ENCODE measurements around the gene RNF115.
A peak's percentile ranks its signal among the peaks of the same experiment; 100 is the strongest.
"Not testable (repeated sequence)": the region's sequence is repeated elsewhere in the genome, so short reads cannot be mapped to it uniquely, and the experiment has no call there.

RNF115 gene

DNA sequence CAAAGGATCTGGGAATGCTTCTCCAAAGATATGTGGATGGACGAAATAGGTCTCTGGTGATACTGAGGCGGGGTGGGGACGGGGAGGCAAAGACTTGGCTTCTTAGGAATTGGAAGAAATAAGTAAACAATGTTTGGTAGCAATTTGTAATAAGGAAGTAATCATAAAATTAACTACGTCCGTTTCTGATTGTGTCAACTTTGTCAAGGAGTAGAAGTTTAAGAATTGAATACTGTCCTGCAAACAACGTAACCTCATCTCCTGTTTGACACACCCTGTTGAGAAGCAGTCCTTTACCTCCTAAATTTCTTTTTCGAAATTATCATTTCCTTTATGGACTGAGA, 576 bp upstream of the RNF115 start:
- H3K4me3 ChIP-seq (ENCODE audit: low read length): peak overlapping the region; percentile 83
- H3K27ac ChIP-seq (ENCODE audit: low read length): peak overlapping the region; percentile 56
- no peaks in the 10 kb centered on the region for H3K9me3 ChIP-seq (ENCODE audit: insufficient read depth, low read depth, low read length)
- H3K36me3 ChIP-seq (ENCODE audit: insufficient read depth, low read depth, low read length): peaks cover 37% of the 10 kb centered on the region
- H3K27me3 ChIP-seq (ENCODE audit: insufficient read depth, low read length): no peaks in the 10 kb centered on the region
- peak overlapping the region; percentile 95 for H3K9ac ChIP-seq (ENCODE audit: low read depth, low read length)
- H3K4me1 ChIP-seq (ENCODE audit: insufficient read depth, low read length): no peaks in the 10 kb centered on the region; the same call in 1 of the 2 replicates

- peaks cover 21% of the 10 kb centered on the region for H3K36me3 ChIP-seq (ENCODE audit: insufficient read depth, low read depth, low read length)
- not testable (repeated sequence) for H3K4me3 ChIP-seq (ENCODE audit: low read length); H3K9me3 ChIP-seq (ENCODE audit: insufficient read depth, low read depth, low read length); H3K4me1 ChIP-seq (ENCODE audit: insufficient read depth, low read length); H3K27ac ChIP-seq (ENCODE audit: low read length); H3K27me3 ChIP-seq (ENCODE audit: insufficient read depth, low read length); H3K9ac ChIP-seq (ENCODE audit: low read depth, low read length)
Observed at GRCh38 chr1:145822779-145823331, 1.0 kb downstream of the RNF115 start.

GRCh38 chr1:145818095-145818494, 5.8 kb downstream of the RNF115 start:
- H3K9me3 ChIP-seq (ENCODE audit: insufficient read depth, low read depth, low read length); H3K4me3 ChIP-seq (ENCODE audit: low read length); H3K27ac ChIP-seq (ENCODE audit: low read length); H3K27me3 ChIP-seq (ENCODE audit: insufficient read depth, low read length); H3K36me3 ChIP-seq (ENCODE audit: insufficient read depth, low read depth, low read length); H3K4me1 ChIP-seq (ENCODE audit: insufficient read depth, low read length); H3K9ac ChIP-seq (ENCODE audit: low read depth, low read length): not testable (repeated sequence)

GRCh38 chr1:145812977-145813810, 10.7 kb downstream of the RNF115 start:
- H3K4me1 ChIP-seq (ENCODE audit: insufficient read depth, low read length); H3K9me3 ChIP-seq (ENCODE audit: insufficient read depth, low read depth, low read length); H3K36me3 ChIP-seq (ENCODE audit: insufficient read depth, low read depth, low read length); H3K9ac ChIP-seq (ENCODE audit: low read depth, low read length); H3K4me3 ChIP-seq (ENCODE audit: low read length); H3K27me3 ChIP-seq (ENCODE audit: insufficient read depth, low read length); H3K27ac ChIP-seq (ENCODE audit: low read length): not testable (repeated sequence)

DNA sequence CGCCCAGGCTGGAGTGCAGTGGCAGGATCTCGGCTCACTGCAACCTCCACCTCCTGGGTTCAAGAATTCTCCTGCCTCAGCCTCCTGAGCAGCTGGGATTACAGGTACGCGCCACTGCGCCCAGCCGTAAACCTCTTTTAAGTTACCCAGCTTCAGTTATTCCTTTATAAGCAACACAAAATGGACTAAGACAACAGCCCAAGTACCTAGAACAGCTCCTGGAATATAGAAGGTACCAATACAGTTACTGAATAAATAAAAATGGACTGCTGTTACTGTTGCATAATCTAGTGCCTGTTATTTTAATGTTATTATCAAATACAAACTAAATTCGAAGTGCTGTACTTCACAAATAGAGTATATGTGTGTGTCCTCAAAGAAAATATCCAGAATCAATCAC, 17.1 kb downstream of the RNF115 start:
- no peak overlapping the region for H3K27ac ChIP-seq (ENCODE audit: low read length)
- H3K9ac ChIP-seq (ENCODE audit: low read depth, low read length): no peak overlapping the region
- H3K27me3 ChIP-seq (ENCODE audit: insufficient read depth, low read length): no peaks in the 10 kb centered on the region
- H3K36me3 ChIP-seq (ENCODE audit: insufficient read depth, low read depth, low read length): no peaks in the 10 kb centered on the region
- H3K9me3 ChIP-seq (ENCODE audit: insufficient read depth, low read depth, low read length): no peaks in the 10 kb centered on the region
- H3K4me3 ChIP-seq (ENCODE audit: low read length): no peak overlapping the region
- H3K4me1 ChIP-seq (ENCODE audit: insufficient read depth, low read length): peaks cover 7% of the 10 kb centered on the region

- Histone ChIP-seq H3K36me3 (ENCODE audit: insufficient read depth, low read depth, low read length) (no peaks in the 10 kb centered on the region), H3K27ac (ENCODE audit: low read length) (no peak overlapping the region), H3K9me3 (ENCODE audit: insufficient read depth, low read depth, low read length) (no peaks in the 10 kb centered on the region), H3K4me3 (ENCODE audit: low read length) (no peak overlapping the region), H3K4me1 (ENCODE audit: insufficient read depth, low read length) (peaks cover 7% of the 10 kb centered on the region), H3K27me3 (ENCODE audit: insufficient read depth, low read length) (no peaks in the 10 kb centered on the region), H3K9ac (ENCODE audit: low read depth, low read length) (no peak overlapping the region)
Observed at GRCh38 chr1:145806408-145806807, 17.5 kb downstream of the RNF115 start.

- no peaks in the 10 kb centered on the region for H3K36me3 ChIP-seq (ENCODE audit: insufficient read depth, low read depth, low read length)
- no peak overlapping the region for H3K27ac ChIP-seq (ENCODE audit: low read length)
- no peak overlapping the region for H3K9ac ChIP-seq (ENCODE audit: low read depth, low read length)
- no peak overlapping the region for H3K4me3 ChIP-seq (ENCODE audit: low read length)
- no peaks in the 10 kb centered on the region for H3K27me3 ChIP-seq (ENCODE audit: insufficient read depth, low read length)
- no peaks in the 10 kb centered on the region for H3K9me3 ChIP-seq (ENCODE audit: insufficient read depth, low read depth, low read length)
- peaks cover 7% of the 10 kb centered on the region for H3K4me1 ChIP-seq (ENCODE audit: insufficient read depth, low read length)
Observed at GRCh38 chr1:145805057-145805456, 18.8 kb downstream of the RNF115 start.

- Histone ChIP-seq H3K27me3 (ENCODE audit: insufficient read depth, low read length) (no peaks in the 10 kb centered on the region), H3K9me3 (ENCODE audit: insufficient read depth, low read depth, low read length) (no peaks in the 10 kb centered on the region), H3K4me3 (ENCODE audit: low read length) (no peak overlapping the region), H3K36me3 (ENCODE audit: insufficient read depth, low read depth, low read length) (no peaks in the 10 kb centered on the region), H3K27ac (ENCODE audit: low read length) (no peak overlapping the region), H3K9ac (ENCODE audit: low read depth, low read length) (no peak overlapping the region), H3K4me1 (ENCODE audit: insufficient read depth, low read length) (peaks cover 7% of the 10 kb centered on the region)
Observed at GRCh38 chr1:145804235-145805045, 19.5 kb downstream of the RNF115 start.

GRCh38 chr1:145799806-145800205, 24.1 kb downstream of the RNF115 start:
- H3K27me3 ChIP-seq (ENCODE audit: insufficient read depth, low read length): no peaks in the 10 kb centered on the region

GRCh38 chr1:145796753-145797152, 27.1 kb downstream of the RNF115 start:
- Histone ChIP-seq H3K4me1 (ENCODE audit: insufficient read depth, low read length) (no peaks in the 10 kb centered on the region), H3K27ac (ENCODE audit: low read length) (no peak overlapping the region), H3K9ac (ENCODE audit: low read depth, low read length) (no peak overlapping the region), H3K4me3 (ENCODE audit: low read length) (no peak overlapping the region), H3K36me3 (ENCODE audit: insufficient read depth, low read depth, low read length) (no peaks in the 10 kb centered on the region), H3K27me3 (ENCODE audit: insufficient read depth, low read length) (no peaks in the 10 kb centered on the region), H3K9me3 (ENCODE audit: insufficient read depth, low read depth, low read length) (peaks cover 13% of the 10 kb centered on the region)

More at GRCh38 chr1:145799806-145800205, 24.1 kb downstream of the RNF115 start:
- Histone ChIP-seq H3K27ac (ENCODE audit: low read length) (no peak overlapping the region), H3K4me1 (ENCODE audit: insufficient read depth, low read length) (peaks cover 4% of the 10 kb centered on the region), H3K36me3 (ENCODE audit: insufficient read depth, low read depth, low read length) (no peaks in the 10 kb centered on the region), H3K4me3 (ENCODE audit: low read length) (no peak overlapping the region), H3K9me3 (ENCODE audit: insufficient read depth, low read depth, low read length) (peaks cover 13% of the 10 kb centered on the region), H3K9ac (ENCODE audit: low read depth, low read length) (no peak overlapping the region)

DNA sequence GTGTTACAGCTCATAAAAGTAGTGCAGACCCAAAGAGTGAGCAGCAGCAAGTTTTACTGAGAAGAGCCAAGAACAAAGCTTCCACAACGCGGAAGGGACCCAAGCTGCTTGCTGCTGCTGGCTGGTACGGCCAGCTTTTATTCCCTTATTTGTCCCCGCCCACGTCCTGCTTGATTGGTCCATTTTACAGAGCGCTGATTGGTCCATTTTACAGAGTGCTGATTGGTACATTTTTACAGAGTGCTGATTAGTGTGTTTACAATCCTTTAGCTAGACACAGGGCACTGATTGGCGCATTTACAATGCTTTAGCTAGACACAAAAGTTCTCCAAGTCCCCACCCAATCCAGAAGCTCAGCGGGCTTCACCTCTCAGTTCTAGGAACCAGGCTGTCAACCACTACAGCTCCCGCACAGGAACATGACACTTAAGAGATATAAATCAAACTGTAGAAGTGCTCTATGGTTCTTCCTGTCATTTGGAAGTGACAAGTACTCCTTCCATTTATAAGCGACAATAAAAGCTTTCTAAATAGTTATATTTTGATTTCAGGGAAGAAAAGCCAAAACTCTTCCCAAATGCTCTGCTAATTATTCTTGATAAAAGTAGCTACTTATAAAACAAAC, 28.5 kb downstream of the RNF115 start:
- no peak overlapping the region for H3K9ac ChIP-seq (ENCODE audit: low read depth, low read length)
- H3K9me3 ChIP-seq (ENCODE audit: insufficient read depth, low read depth, low read length): peaks cover 13% of the 10 kb centered on the region
- no peaks in the 10 kb centered on the region for H3K27me3 ChIP-seq (ENCODE audit: insufficient read depth, low read length)
- H3K4me1 ChIP-seq (ENCODE audit: insufficient read depth, low read length): no peaks in the 10 kb centered on the region
- no peak overlapping the region for H3K27ac ChIP-seq (ENCODE audit: low read length)
- no peak overlapping the region for H3K4me3 ChIP-seq (ENCODE audit: low read length)
- no peaks in the 10 kb centered on the region for H3K36me3 ChIP-seq (ENCODE audit: insufficient read depth, low read depth, low read length)

Data from iPS-20b (cell line).